ENCODE data around the gene PADI2.

PADI2 gene

DNA sequence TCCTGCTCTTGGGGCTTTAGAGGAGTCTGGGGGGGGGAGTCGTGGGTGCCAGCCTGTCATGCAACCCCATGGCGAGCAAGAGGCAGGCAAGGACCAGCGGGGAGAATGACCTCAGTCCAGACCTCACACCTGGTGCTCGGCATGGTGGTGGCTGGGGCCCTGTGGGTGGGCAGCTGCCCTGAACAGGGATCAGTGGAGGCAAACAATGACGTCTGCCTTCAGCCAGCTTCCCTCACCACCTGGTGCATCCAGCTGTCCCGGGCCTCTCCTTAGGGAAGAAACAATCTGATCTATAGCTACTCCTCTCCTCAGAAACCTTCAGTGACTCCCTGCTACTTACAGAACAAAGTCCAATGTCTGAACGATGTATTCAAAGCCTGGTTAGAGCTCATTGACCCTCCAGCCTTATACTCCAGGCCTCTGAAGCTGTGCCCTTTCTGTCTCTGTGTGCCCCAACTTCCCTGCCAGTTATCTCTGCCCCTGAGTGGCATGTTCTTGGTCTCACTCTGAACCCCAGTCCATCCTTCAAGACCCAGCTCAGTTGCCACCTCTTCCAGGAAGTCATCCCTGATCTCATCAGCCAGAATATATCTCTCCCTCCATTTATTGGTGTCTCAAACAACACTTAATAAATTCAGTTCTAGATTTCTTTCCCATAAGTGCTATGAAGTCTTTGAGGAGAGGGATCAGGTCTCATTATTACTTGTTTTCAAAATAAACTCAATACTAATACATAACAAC is 6.6 kb downstream of the PADI2 start:
- DNase-seq (ENCODE audit: low read depth in 2 of 2): no peak

DNA sequence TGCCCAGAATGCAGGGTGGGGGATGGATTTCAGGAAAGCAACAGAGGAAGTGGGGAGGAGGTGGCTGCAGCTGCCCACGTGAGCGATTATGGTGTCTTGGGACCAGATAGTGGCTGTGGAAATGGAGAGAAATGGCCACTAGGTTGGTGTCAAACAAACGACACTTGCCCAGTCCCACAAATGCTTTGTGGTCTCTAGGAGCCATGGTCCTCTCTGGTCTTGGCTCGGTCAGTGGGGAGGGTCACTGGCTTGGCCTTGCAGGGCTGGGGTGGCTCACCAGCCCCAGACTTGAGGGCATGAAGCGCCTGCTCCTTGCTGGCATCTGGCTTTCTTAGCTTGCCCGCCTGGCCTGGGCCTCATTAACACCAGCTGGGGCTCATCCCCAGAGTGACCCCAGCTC is 7.2 kb downstream of the PADI2 start:
- no peak for DNase-seq (ENCODE audit: low read depth in 2 of 2)

GRCh38 chr1:17110555-17110926 is 8.7 kb downstream of the PADI2 start:
- no peak for DNase-seq (ENCODE audit: low read depth in 2 of 2)

GRCh38 chr1:17109892-17110554 is 9.2 kb downstream of the PADI2 start:
- DNase-seq (ENCODE audit: low read depth in 2 of 2): no peak

- no peak for DNase-seq (ENCODE audit: low read depth in 2 of 2)
Measured at GRCh38 chr1:17108786-17109185, 10.5 kb downstream of the PADI2 start.

DNA sequence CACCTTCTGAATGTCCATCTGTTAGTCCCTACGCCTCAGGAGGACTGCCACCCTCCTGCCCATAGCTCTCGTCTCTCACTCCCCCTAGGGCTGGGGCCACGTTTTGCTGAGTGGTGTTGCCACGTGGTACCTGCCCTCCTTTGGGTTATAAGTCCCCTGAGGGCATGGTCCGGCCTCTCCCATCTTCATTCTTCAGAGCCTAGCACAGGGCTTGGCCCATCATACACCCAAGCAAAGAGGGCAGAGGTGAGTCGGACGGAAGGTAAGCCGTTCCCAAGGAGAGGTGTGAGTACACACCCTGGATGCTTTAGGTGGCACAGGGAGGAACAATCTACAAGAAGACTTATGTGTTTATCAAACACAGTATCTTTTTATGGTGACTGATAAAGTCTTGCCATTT is 10.9 kb downstream of the PADI2 start:
- DNase-seq (ENCODE audit: low read depth in 2 of 2): no peak

- no peak for DNase-seq (ENCODE audit: low read depth in 2 of 2)
Measured at GRCh38 chr1:17104782-17105181, 14.5 kb downstream of the PADI2 start.

DNA sequence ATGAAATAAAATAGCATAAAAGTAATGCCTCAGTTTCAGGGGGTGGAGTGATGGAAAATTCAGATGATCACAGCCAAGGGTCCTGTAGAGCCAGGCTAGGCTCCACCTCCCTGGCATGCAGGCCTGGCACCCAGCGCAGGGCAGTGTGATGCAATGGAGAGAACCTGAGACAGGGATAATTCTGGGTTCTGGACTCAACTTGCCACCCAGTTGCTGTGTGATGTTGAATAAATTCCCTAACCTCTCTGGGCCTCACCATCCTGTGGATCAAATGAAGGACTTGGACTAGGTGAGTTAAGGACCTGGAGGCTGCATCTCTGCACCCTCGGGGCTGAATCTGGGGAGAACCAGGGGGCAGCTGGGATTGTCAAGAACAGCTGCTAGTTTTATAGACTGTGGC is 17.0 kb downstream of the PADI2 start:
- no peak for DNase-seq (ENCODE audit: low read depth in 2 of 2)

DNA sequence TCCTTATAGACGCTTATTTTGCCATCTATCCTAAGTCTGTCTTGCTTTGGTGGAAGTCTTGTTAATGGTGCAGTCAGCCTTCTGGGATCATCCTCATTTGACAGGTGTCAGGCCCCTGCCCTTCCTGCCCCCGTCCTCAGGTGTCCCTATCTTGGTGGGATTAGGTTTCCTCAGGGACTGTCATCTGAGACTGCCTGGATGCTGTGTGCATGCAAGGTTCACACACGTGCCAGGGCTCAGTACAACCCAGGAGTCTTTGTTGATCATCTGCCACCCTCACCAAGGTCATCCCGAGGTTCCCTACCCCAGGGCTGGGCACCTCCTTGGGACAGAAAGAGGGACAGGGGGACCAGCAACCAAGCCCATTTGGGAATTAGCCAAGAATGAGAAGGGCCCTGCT is 18.0 kb downstream of the PADI2 start:
- DNase-seq (ENCODE audit: low read depth in 2 of 2): no peak

DNA sequence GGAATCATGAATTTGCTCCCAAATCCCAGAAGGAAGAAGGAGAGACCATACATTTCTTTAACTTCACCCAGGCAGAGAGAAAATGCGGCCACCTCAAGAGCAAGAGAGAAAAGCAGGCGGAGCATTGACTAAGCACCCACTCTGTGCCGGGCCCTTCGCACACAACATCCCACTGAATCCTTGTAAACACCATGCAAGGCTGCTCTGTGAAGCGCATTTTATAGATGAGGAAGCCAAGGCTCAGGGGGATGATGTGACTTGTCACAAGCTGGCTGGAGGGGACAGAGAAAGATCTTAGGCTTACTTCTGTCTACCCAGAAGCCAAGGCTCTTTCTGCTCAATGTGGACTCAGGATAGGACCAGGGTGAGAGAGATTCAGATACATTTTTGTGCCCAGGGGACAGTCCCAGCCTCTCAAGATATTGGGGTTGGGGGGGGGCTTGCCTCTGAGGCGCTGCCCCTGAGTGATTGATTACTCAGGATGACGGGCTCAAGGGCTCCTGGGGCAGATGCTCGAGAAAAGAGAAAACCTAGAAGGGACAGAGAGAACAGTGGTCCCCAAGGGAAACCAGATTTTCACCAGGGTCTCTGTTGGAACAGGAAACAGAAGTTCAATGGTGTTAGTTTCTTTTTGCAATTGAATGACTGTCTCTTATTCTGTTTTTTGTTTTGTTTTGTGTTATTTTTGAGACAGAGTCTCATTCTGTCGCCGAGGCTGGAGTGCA is 19.5 kb downstream of the PADI2 start:
- no peak for DNase-seq (ENCODE audit: low read depth in 2 of 2)

GRCh38 chr1:17098446-17099317 is 20.6 kb downstream of the PADI2 start:
- no peak for DNase-seq (ENCODE audit: low read depth in 2 of 2)

DNA sequence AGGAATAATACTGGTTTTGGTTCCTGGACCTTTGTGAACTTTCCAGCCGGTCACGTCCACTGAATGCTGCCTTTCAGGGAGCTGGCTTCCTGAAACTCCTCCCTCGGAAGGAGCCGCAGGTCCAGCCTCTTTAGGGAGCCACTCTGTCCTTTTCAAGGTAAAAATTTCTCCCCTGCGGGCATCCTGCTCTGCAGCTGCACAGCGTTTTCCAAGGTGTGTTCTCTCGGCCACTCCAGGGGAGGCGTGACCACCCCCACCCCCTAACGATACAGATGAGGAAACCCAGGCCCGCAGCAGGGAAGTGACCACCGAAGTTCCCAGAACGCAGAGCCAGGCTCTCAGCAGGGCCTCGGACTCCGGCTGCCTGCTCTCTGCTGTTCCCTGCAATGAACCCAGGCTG is 21.5 kb downstream of the PADI2 start:
- no peak for DNase-seq (ENCODE audit: low read depth in 2 of 2)

DNA sequence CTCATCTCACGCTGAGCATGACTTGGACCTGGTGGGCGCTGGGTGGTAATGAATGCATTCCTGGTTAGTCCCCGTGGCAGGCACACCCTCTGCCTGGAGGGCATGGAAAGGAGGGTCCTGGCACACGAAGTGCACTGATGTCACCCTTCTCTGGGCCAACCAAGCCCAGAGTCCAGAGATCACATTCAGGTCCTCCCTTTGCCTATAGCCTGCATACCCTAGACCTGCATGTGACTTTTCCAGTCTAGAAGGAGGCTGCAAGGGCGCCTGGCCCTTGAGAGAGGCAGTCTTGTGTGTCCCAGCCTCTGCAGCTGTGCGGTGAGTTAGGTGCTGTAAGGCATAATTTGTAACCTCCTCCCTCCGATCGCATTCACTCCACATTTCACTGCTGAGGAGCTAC is 22.1 kb downstream of the PADI2 start:
- DNase-seq (ENCODE audit: low read depth in 2 of 2): no peak

DNA sequence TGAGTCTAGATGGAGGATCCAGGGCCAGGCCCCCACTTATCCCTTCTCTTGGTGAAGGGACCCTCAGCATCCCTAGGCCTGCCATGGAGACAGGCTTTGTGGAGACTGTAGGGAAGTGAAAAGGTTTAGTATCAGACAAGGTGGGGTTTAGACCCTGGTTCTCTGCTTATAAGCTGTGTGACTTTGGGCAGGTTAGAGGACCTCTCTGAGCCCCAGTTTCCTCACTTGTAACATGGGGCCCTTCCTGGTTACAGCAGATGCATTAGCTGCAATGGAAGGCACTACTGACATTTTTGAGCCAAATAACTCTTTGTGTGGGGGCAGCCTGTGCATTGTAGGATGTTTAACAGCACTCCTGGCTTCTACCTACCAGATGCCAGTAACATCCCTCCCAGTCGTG is 22.7 kb downstream of the PADI2 start:
- no peak for DNase-seq (ENCODE audit: low read depth in 2 of 2)

DNA sequence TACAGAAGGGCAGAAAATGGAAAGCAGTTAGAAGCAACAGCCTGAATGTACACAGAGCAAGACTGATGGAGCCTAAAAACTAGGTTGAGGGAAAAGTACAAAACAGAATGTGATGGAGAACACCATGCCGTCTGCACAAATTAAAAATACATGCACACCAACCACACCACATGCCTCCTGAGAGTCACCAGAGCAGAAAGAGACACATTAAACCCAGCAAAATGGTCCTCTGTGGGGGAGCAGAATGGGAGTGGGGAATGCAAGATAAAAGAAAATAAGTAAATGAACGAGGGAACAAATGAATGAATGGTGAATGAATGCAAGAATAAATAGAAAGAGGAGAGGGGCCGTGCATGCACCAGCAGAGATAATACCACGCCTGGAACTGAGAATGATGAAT is 24.1 kb downstream of the PADI2 start:
- DNase-seq (ENCODE audit: low read depth in 2 of 2): no peak

DNA sequence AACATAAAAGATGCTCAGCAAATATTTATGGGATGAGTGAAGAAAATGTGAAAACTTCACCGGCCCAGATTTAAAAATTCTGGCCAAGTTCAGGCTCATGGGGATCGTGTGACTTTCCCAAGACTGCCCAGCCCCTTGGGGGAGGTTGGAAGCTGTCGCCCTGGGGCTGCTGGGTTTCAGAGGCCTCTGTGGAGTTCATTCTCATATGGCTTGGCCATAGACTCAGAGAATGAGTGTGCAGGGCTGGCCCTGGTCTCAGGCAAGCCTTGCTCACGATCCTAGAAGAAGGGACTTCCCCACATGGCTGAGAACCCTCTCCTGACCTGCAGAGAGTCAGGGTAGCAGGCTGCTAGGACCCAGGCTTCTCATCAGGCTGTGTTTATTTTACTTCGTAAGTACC is 24.6 kb downstream of the PADI2 start:
- DNase-seq (ENCODE audit: low read depth in 2 of 2): no peak

- DNase-seq (ENCODE audit: low read depth in 2 of 2): no peak
Measured at GRCh38 chr1:17093822-17094393, 25.3 kb downstream of the PADI2 start.

GRCh38 chr1:17091252-17091651 is 28.0 kb downstream of the PADI2 start:
- DNase-seq (ENCODE audit: low read depth in 2 of 2): no peak

DNA sequence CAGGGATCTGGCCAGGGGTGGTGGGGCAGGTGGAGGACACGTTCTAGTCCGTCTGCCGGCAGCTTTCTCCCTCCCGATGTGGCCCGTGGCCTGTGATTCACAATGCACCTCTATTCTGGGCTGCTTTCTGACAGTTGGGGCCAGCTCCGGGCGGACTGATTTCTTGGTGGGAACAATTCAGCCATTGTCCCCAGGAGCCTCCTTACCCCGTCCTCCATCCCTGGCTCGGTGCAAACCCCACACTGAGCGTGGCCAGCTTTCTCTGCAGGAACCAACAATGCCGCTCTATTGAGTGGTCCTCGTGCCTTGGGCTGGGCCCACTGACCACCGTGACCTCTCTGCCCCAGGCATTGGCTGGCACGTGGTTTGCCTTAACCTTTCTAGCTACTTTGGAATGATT is 29.7 kb downstream of the PADI2 start:
- DNase-seq (ENCODE audit: low read depth in 2 of 2): no peak

GRCh38 chr1:17086751-17087150 is 32.5 kb downstream of the PADI2 start:
- no peak for DNase-seq (ENCODE audit: low read depth in 2 of 2)

GRCh38 chr1:17084787-17085186 is 34.5 kb downstream of the PADI2 start:
- DNase-seq (ENCODE audit: low read depth in 2 of 2): no peak

GRCh38 chr1:17082761-17083160 is 36.5 kb downstream of the PADI2 start:
- DNase-seq (ENCODE audit: low read depth in 2 of 2): no peak

All from stimulated activated CD8-positive, alpha-beta memory T cell treated with anti-CD3 and anti-CD28 coated beads, Interleukin-7, amount 100 ng/mL, for 1 hour (primary cell).